ENCODE measurements around the gene PKN1.
"Not testable (repeated sequence)": the region's sequence is repeated elsewhere in the genome, so short reads cannot be mapped to it uniquely, and the experiment has no call there.

Gene PKN1

GRCh38 chr19:14432791-14433553, at the start of gene PKN1:
TSS of gene PKN1 (plus strand) at chr19:14433306. CDS start at chr19:14433522, 216 bp downstream.
- DNase-seq: no peak

GRCh38 chr19:14383661-14384555, 49.2 kb upstream of the PKN1 start:
- DNase-seq: peak; percentile 84

GRCh38 chr19:14385492-14385891, 47.6 kb upstream of the PKN1 start:
- peak; percentile 38 for DNase-seq

GRCh38 chr19:14390548-14390947, 42.6 kb upstream of the PKN1 start:
- no peak for DNase-seq

- no peak for DNase-seq
Measured at GRCh38 chr19:14391156-14391821, 41.8 kb upstream of the PKN1 start.

GRCh38 chr19:14393329-14393728, 39.8 kb upstream of the PKN1 start:
- DNase-seq: no peak

GRCh38 chr19:14394167-14394566, 38.9 kb upstream of the PKN1 start:
- no peak for DNase-seq

- DNase-seq: no peak
Measured at GRCh38 chr19:14395262-14395661, 37.8 kb upstream of the PKN1 start.

- no peak for DNase-seq
Measured at GRCh38 chr19:14395710-14396336, 37.3 kb upstream of the PKN1 start.

GRCh38 chr19:14396730-14397129, 36.4 kb upstream of the PKN1 start:
- DNase-seq: not testable (repeated sequence)

GRCh38 chr19:14397168-14397567, 35.9 kb upstream of the PKN1 start:
- DNase-seq: not testable (repeated sequence)

- no peak for DNase-seq
Measured at GRCh38 chr19:14400951-14401431, 32.1 kb upstream of the PKN1 start.

GRCh38 chr19:14401468-14402195, 31.5 kb upstream of the PKN1 start:
- DNase-seq: no peak

- no peak for DNase-seq
Measured at GRCh38 chr19:14402332-14403144, 30.6 kb upstream of the PKN1 start.

- DNase-seq: not testable (repeated sequence)
Measured at GRCh38 chr19:14403145-14403930, 29.8 kb upstream of the PKN1 start.

- no peak for DNase-seq
Measured at GRCh38 chr19:14404312-14404711, 28.8 kb upstream of the PKN1 start.

- DNase-seq: no peak
Measured at GRCh38 chr19:14405380-14405757, 27.7 kb upstream of the PKN1 start.

GRCh38 chr19:14405758-14406644, 27.1 kb upstream of the PKN1 start:
- DNase-seq: peak; percentile 78
